HS-5 (cell line): ENCODE results near the gene TRAPPC3.

Experiments
- DNase-seq: peaks from one replicate; pipeline ENCODE4 v3.0.0-alpha.2; 2012; ENCODE audit warnings: low read depth

Gene TRAPPC3

GRCh38 chr1:36153476-36153875 lies 4.2 kb upstream of the TRAPPC3 start:
- DNase-seq, result no peak

GRCh38 chr1:36151845-36152203 lies 2.5 kb upstream of the TRAPPC3 start:
- no peak for DNase-seq

GRCh38 chr1:36151134-36151844 lies 2.0 kb upstream of the TRAPPC3 start:
- DNase-seq, result no peak

GRCh38 chr1:36150296-36151133 lies 1.2 kb upstream of the TRAPPC3 start:
- peak; percentile 76 for DNase-seq

GRCh38 chr1:36149973-36150295 lies 648 bp upstream of the TRAPPC3 start:
- no peak for DNase-seq

- DNase-seq, result no peak
Observed at GRCh38 chr1:36148821-36149236, 457 bp downstream of the TRAPPC3 start.

GRCh38 chr1:36144413-36144812 lies 4.9 kb downstream of the TRAPPC3 start:
- no peak for DNase-seq

GRCh38 chr1:36143424-36143823 lies 5.9 kb downstream of the TRAPPC3 start:
- DNase-seq, result no peak

GRCh38 chr1:36142121-36142520 lies 7.2 kb downstream of the TRAPPC3 start:
- no peak for DNase-seq

- no peak for DNase-seq
Observed at GRCh38 chr1:36139521-36139920, 9.8 kb downstream of the TRAPPC3 start.

- DNase-seq, result no peak
Observed at GRCh38 chr1:36137776-36138175, 11.5 kb downstream of the TRAPPC3 start.

- no peak for DNase-seq
Observed at GRCh38 chr1:36137226-36137625, 12.1 kb downstream of the TRAPPC3 start.

- DNase-seq, result peak; percentile 80
Observed at GRCh38 chr1:36136535-36136934, 12.8 kb downstream of the TRAPPC3 start.

- DNase-seq, result no peak
Observed at GRCh38 chr1:36135796-36136195, 13.5 kb downstream of the TRAPPC3 start.

- no peak for DNase-seq
Observed at GRCh38 chr1:36135330-36135667, 14.0 kb downstream of the TRAPPC3 start.

- DNase-seq, result no peak
Observed at GRCh38 chr1:36134505-36135329, 14.6 kb downstream of the TRAPPC3 start.

GRCh38 chr1:36134031-36134430 lies 15.3 kb downstream of the TRAPPC3 start:
- DNase-seq, result no peak

GRCh38 chr1:36133484-36133883 lies 15.8 kb downstream of the TRAPPC3 start:
- peak; percentile 93 for DNase-seq

GRCh38 chr1:36132029-36132428 lies 17.3 kb downstream of the TRAPPC3 start:
- DNase-seq, result no peak

GRCh38 chr1:36128905-36129206 lies 20.4 kb downstream of the TRAPPC3 start:
- no peak for DNase-seq

- peak; percentile 49 for DNase-seq
Observed at GRCh38 chr1:36128126-36128904, 21.0 kb downstream of the TRAPPC3 start.

- no peak for DNase-seq
Observed at GRCh38 chr1:36126797-36127500, 22.3 kb downstream of the TRAPPC3 start.
